Measurements from ENCODE around the gene ACER1.
"Not testable (repeated sequence)": the region's sequence is repeated elsewhere in the genome, so short reads cannot be mapped to it uniquely, and the experiment has no call there.

The ACER1 gene

GRCh38 chr19:6333439-6333838 lies at the start of gene ACER1:
Gene ACER1, minus strand, starts transcription at chr19:6333612. Its CDS starts 61 bp downstream, at chr19:6333551.
- no peak for FAIRE-seq

- FAIRE-seq = no peak
Measured at GRCh38 chr19:6383188-6383587, 49.8 kb upstream of the ACER1 start.

- no peak for FAIRE-seq
Measured at GRCh38 chr19:6381030-6381750, 47.8 kb upstream of the ACER1 start.

GRCh38 chr19:6379744-6380143 lies 46.3 kb upstream of the ACER1 start:
- FAIRE-seq = no peak

GRCh38 chr19:6378486-6378885 lies 45.1 kb upstream of the ACER1 start:
- FAIRE-seq = no peak

GRCh38 chr19:6378041-6378440 lies 44.6 kb upstream of the ACER1 start:
- no peak for FAIRE-seq

- FAIRE-seq = no peak
Measured at GRCh38 chr19:6376512-6377190, 43.2 kb upstream of the ACER1 start.

GRCh38 chr19:6375411-6376010 lies 42.1 kb upstream of the ACER1 start, which contains the start of gene PSPN:
Gene PSPN, minus strand, starts transcription at chr19:6375933. Its CDS starts 84 bp downstream, at chr19:6375849.
- no peak for FAIRE-seq

- FAIRE-seq = no peak
Measured at GRCh38 chr19:6374711-6375410, 41.4 kb upstream of the ACER1 start.

- FAIRE-seq = no peak
Measured at GRCh38 chr19:6374161-6374709, 40.8 kb upstream of the ACER1 start.

- no peak for FAIRE-seq
Measured at GRCh38 chr19:6373813-6374108, 40.3 kb upstream of the ACER1 start.

- peak; percentile 66 for FAIRE-seq
Measured at GRCh38 chr19:6373096-6373812, 39.8 kb upstream of the ACER1 start.

- FAIRE-seq = peak; percentile 97
Measured at GRCh38 chr19:6372594-6373095, 39.2 kb upstream of the ACER1 start, which contains the start of gene ALKBH7. Gene ALKBH7, plus strand, starts transcription at chr19:6372794. Its CDS starts 27 bp downstream, at chr19:6372821.

- FAIRE-seq = no peak
Measured at GRCh38 chr19:6364353-6364752, 30.9 kb upstream of the ACER1 start.

- no peak for FAIRE-seq
Measured at GRCh38 chr19:6362351-6362801, 29.0 kb upstream of the ACER1 start.

GRCh38 chr19:6362027-6362350 lies 28.6 kb upstream of the ACER1 start:
- no peak for FAIRE-seq

- not testable (repeated sequence) for FAIRE-seq
Measured at GRCh38 chr19:6360857-6361216, 27.4 kb upstream of the ACER1 start.

GRCh38 chr19:6360445-6360844 lies 27.0 kb upstream of the ACER1 start:
- not testable (repeated sequence) for FAIRE-seq

GRCh38 chr19:6359568-6360341 lies 26.3 kb upstream of the ACER1 start:
- no peak for FAIRE-seq

- no peak for FAIRE-seq
Measured at GRCh38 chr19:6358003-6358402, 24.6 kb upstream of the ACER1 start.

- no peak for FAIRE-seq
Measured at GRCh38 chr19:6357174-6357573, 23.8 kb upstream of the ACER1 start.

Data from TTC549 (cell line).